ENCODE measurements around the gene GAS7. TPM values are rescaled to one million over a fixed set of nuclear protein-coding genes. Genes with fewer than 3 reads are reported as not detected.

GAS7 gene
- total RNA-seq, 1 experiment from 2014 or later = 4.1 TPM

GRCh38 chr17:9887508-9887907 is 310.9 kb downstream of the GAS7 start:
- Histone ChIP-seq H3K27ac (ENCODE audit: low read depth, low read length) (no peak overlapping the region), H4K20me1 (ENCODE audit: insufficient read depth) (no peaks in the 10 kb centered on the region), H3K9ac (ENCODE audit: low read length) (no peak overlapping the region), H3K4me1 (ENCODE audit: control insufficient read depth in 1 of 2, insufficient read depth in 2 of 2, low read length in 2 of 2) (peaks cover 0 to 4% of the 10 kb centered on the region in 2 experiments; a peak in 2 of 4 replicates), H3K9me3 (ENCODE audit: control insufficient read depth in 1 of 2, insufficient read depth in 1 of 2, low read depth in 1 of 2, low read length in 2 of 2) (peaks cover 3 to 14% of the 10 kb centered on the region in 2 experiments; a peak in 3 of 4 replicates), H3K79me2 (ENCODE audit: insufficient read depth, low read length) (no peaks in the 10 kb centered on the region), H3K36me3 (ENCODE audit: control insufficient read depth in 1 of 2, insufficient read depth in 2 of 2, low read length in 2 of 2) (no peaks in the 10 kb centered on the region), H2AFZ (ENCODE audit: low read depth, low read length, poor library complexity, severe bottlenecking) (no peak overlapping the region), H3K9me2 (ENCODE audit: insufficient read depth) (no peaks in the 10 kb centered on the region), H3K4me3 (replicated peaks in 1 of 2; ENCODE audit: low read depth in 1 of 2, low read length in 2 of 2) (no peak overlapping the region), H3K4me2 (ENCODE audit: low read length) (no peak overlapping the region), H3K27me3 (ENCODE audit: insufficient read depth, low read length) (no peaks in the 10 kb centered on the region)
- intact Hi-C loops (cut with micrococcal nuclease) = no loop called here
- POLR2A ChIA-PET = no interaction called here
- no TSS peak for BruUV-seq (replicated peaks)
- ATAC-seq (no peak), DNase-seq (ENCODE audit: low read depth, low spot score) (no peak)
- TF ChIP-seq JUND (IDR thresholded peaks at IDR 0.05) (no peak), EZH2phosphoT487 (IDR thresholded peaks at IDR 0.05; ENCODE audit: borderline replicate concordance) (no peak), MAX (IDR thresholded peaks at IDR 0.05) (no peak), EZH2 (IDR thresholded peaks at IDR 0.05) (no peak), SP1 (IDR thresholded peaks at IDR 0.05; ENCODE audit: low read depth) (no peak), POLR2A (IDR thresholded peaks at IDR 0.05; ENCODE audit: borderline replicate concordance, extremely low read depth, insufficient read depth, insufficient read length) (no peak), YY1 (IDR thresholded peaks at IDR 0.05; ENCODE audit: extremely low read depth, insufficient replicate concordance, low read depth, low read length) (no peak)
- TF ChIP-seq, protein P1, sequence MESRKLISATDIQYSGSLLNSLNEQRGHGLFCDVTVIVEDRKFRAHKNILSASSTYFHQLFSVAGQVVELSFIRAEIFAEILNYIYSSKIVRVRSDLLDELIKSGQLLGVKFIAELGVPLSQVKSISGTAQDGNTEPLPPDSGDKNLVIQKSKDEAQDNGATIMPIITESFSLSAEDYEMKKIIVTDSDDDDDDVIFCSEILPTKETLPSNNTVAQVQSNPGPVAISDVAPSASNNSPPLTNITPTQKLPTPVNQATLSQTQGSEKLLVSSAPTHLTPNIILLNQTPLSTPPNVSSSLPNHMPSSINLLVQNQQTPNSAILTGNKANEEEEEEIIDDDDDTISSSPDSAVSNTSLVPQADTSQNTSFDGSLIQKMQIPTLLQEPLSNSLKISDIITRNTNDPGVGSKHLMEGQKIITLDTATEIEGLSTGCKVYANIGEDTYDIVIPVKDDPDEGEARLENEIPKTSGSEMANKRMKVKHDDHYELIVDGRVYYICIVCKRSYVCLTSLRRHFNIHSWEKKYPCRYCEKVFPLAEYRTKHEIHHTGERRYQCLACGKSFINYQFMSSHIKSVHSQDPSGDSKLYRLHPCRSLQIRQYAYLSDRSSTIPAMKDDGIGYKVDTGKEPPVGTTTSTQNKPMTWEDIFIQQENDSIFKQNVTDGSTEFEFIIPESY (IDR thresholded peaks at IDR 0.05; ENCODE audit: extremely low read depth, insufficient replicate concordance, low read length) = no peak
- CTCF ChIA-PET = interaction anchor here (1.1 kb wide), 1 partner anchor 13 kb away, joined by 3 read pairs; no protein-coding TSS in a partner anchor
- RAD21 ChIA-PET (ENCODE audit: low non-redundant PET in 1 of 2, low total read pairs in 2 of 2, uncharacterized antibody in 2 of 2, unreplicated experiment in 2 of 2) = no interaction called here

Measured in HCT116 (cell line).